Measurements from ENCODE around the gene SLC25A36.
"Not testable (repeated sequence)": the region's sequence is repeated elsewhere in the genome, so short reads cannot be mapped to it uniquely, and the experiment has no call there.

The SLC25A36 gene

GRCh38 chr3:140954576-140954975 is 12.9 kb downstream of the SLC25A36 start:
- Histone ChIP-seq H3K36me3 (ENCODE audit: control insufficient read depth in 4 of 4, insufficient read depth in 4 of 4, low read length in 3 of 4) (peaks cover 0 to 6% (median 4%) of the 10 kb centered on the region in 4 experiments), H3K4me1 (ENCODE audit: control extremely low read depth in 1 of 4, control insufficient read depth in 4 of 4, insufficient read depth in 4 of 4, low read length in 3 of 4) (peaks cover 0 to 12% (median 7%) of the 10 kb centered on the region in 4 experiments), H3K4me3 (ENCODE audit: control insufficient read depth in 1 of 7, extremely low read depth in 1 of 7, insufficient read depth in 4 of 7, low read depth in 2 of 7, low read length in 6 of 7) (no peak overlapping the region), H3K9me3 (ENCODE audit: control extremely low read depth in 1 of 5, control insufficient read depth in 4 of 5, insufficient read depth in 2 of 5, low read depth in 1 of 5, low read length in 4 of 5) (no peaks in the 10 kb centered on the region), H3K27ac (ENCODE audit: insufficient read depth in 1 of 2, low read depth in 1 of 2, low read length in 2 of 2, poor library complexity in 1 of 2, severe bottlenecking in 2 of 2) (no peak overlapping the region), H3K27me3 (replicated peaks in 2 of 5; ENCODE audit: control insufficient read depth in 4 of 5, insufficient read depth in 5 of 5, low read length in 4 of 5) (no peaks in the 10 kb centered on the region)
- ChIA-PET POLR2A (no interaction called here), CTCF (interaction anchor here (1.0 kb wide), 1 partner anchor 17 kb away, joined by 5 read pairs; no protein-coding TSS in a partner anchor)
- DNase-seq, result no peak
- WGBS (ENCODE audit: insufficient coverage), result no CpG with 5 or more reads among the region's 2 CpGs

- Histone ChIP-seq H3K27ac (ENCODE audit: insufficient read depth in 1 of 2, low read depth in 1 of 2, low read length in 2 of 2, poor library complexity in 1 of 2, severe bottlenecking in 2 of 2) (no peak overlapping the region), H3K27me3 (replicated peaks in 2 of 5; ENCODE audit: control insufficient read depth in 4 of 5, insufficient read depth in 5 of 5, low read length in 4 of 5) (no peaks in the 10 kb centered on the region), H3K4me1 (ENCODE audit: control extremely low read depth in 1 of 4, control insufficient read depth in 4 of 4, insufficient read depth in 4 of 4, low read length in 3 of 4) (peaks cover 0 to 12% (median 7%) of the 10 kb centered on the region in 4 experiments), H3K4me3 (ENCODE audit: control insufficient read depth in 1 of 7, extremely low read depth in 1 of 7, insufficient read depth in 4 of 7, low read depth in 2 of 7, low read length in 6 of 7) (no peak overlapping the region), H3K9me3 (ENCODE audit: control extremely low read depth in 1 of 5, control insufficient read depth in 4 of 5, insufficient read depth in 2 of 5, low read depth in 1 of 5, low read length in 4 of 5) (no peaks in the 10 kb centered on the region), H3K36me3 (ENCODE audit: control insufficient read depth in 4 of 4, insufficient read depth in 4 of 4, low read length in 3 of 4) (peaks cover 5 to 13% (median 8%) of the 10 kb centered on the region in 4 experiments)
- POLR2A ChIA-PET, result interaction anchor here (0.6 kb wide), 1 partner anchor 1553 kb away, joined by 5 read pairs; no protein-coding TSS in a partner anchor
- no CpG with 5 or more reads among the region's 3 CpGs for WGBS (ENCODE audit: insufficient coverage)
- DNase-seq, result no peak
- CTCF ChIA-PET, result interaction anchor here (1.3 kb wide), 1 partner anchor 43 kb away, joined by 3 read pairs; no protein-coding TSS in a partner anchor
These were observed 14.0 kb downstream of the SLC25A36 start for GRCh38 chr3:140955645-140956044.

- Histone ChIP-seq H3K4me3 (ENCODE audit: control insufficient read depth in 1 of 7, extremely low read depth in 1 of 7, insufficient read depth in 4 of 7, low read depth in 2 of 7, low read length in 6 of 7) (no peak overlapping the region), H3K9me3 (ENCODE audit: control extremely low read depth in 1 of 5, control insufficient read depth in 4 of 5, insufficient read depth in 2 of 5, low read depth in 1 of 5, low read length in 4 of 5) (no peaks in the 10 kb centered on the region), H3K27me3 (replicated peaks in 2 of 5; ENCODE audit: control insufficient read depth in 4 of 5, insufficient read depth in 5 of 5, low read length in 4 of 5) (no peaks in the 10 kb centered on the region), H3K36me3 (ENCODE audit: control insufficient read depth in 4 of 4, insufficient read depth in 4 of 4, low read length in 3 of 4) (peaks cover 5 to 13% (median 11%) of the 10 kb centered on the region in 4 experiments), H3K4me1 (ENCODE audit: control extremely low read depth in 1 of 4, control insufficient read depth in 4 of 4, insufficient read depth in 4 of 4, low read length in 3 of 4) (peaks cover 0 to 12% (median 5%) of the 10 kb centered on the region in 4 experiments), H3K27ac (ENCODE audit: insufficient read depth in 1 of 2, low read depth in 1 of 2, low read length in 2 of 2, poor library complexity in 1 of 2, severe bottlenecking in 2 of 2) (no peak overlapping the region)
- no peak for DNase-seq
- WGBS (ENCODE audit: insufficient coverage), result 100% methylated on average over 2 of the region's 5 CpGs
- ChIA-PET POLR2A (interaction anchor here (0.6 kb wide), 1 partner anchor 1553 kb away, joined by 5 read pairs; no protein-coding TSS in a partner anchor), CTCF (interaction anchor here (1.0 to 1.3 kb wide), 4 partner anchors 16 to 57 kb away, joined by 3 to 4 read pairs (median 3); no protein-coding TSS in a partner anchor)
These were observed 14.6 kb downstream of the SLC25A36 start for GRCh38 chr3:140956058-140956835.

GRCh38 chr3:140972833-140973232 is 31.2 kb downstream of the SLC25A36 start:
- ChIA-PET POLR2A (no interaction called here), CTCF (interaction anchor here (2.3 to 3.2 kb wide), 2 partner anchors 50 to 75 kb away, joined by 11 to 12 read pairs; no protein-coding TSS in a partner anchor)
- no peaks in the 10 kb centered on the region for H3K4me1 ChIP-seq (ENCODE audit: control extremely low read depth in 1 of 4, control insufficient read depth in 4 of 4, insufficient read depth in 4 of 4, low read length in 3 of 4)
- H3K27ac ChIP-seq (ENCODE audit: insufficient read depth in 1 of 2, low read depth in 1 of 2, low read length in 2 of 2, poor library complexity in 1 of 2, severe bottlenecking in 2 of 2), result no peak overlapping the region
- peaks cover 3 to 34% (median 17%) of the 10 kb centered on the region in 4 experiments for H3K36me3 ChIP-seq (ENCODE audit: control insufficient read depth in 4 of 4, insufficient read depth in 4 of 4, low read length in 3 of 4)
- H3K9me3 ChIP-seq (ENCODE audit: control extremely low read depth in 1 of 5, control insufficient read depth in 4 of 5, insufficient read depth in 2 of 5, low read depth in 1 of 5, low read length in 4 of 5), result no peaks in the 10 kb centered on the region
- no peak overlapping the region for H3K4me3 ChIP-seq (ENCODE audit: control insufficient read depth in 1 of 7, extremely low read depth in 1 of 7, insufficient read depth in 4 of 7, low read depth in 2 of 7, low read length in 6 of 7)
- DNase-seq, result peak; percentile 10 to 53 (median 46)
- H3K27me3 ChIP-seq (replicated peaks in 2 of 5; ENCODE audit: control insufficient read depth in 4 of 5, insufficient read depth in 5 of 5, low read length in 4 of 5), result no peaks in the 10 kb centered on the region

GRCh38 chr3:140974900-140975299 is 33.3 kb downstream of the SLC25A36 start:
- CTCF ChIA-PET, result interaction anchor here (0.6 to 3.2 kb wide), 6 partner anchors 26 to 1844 kb away, joined by 3 to 12 read pairs (median 4); no protein-coding TSS in a partner anchor
- H3K36me3 ChIP-seq (ENCODE audit: control insufficient read depth in 4 of 4, insufficient read depth in 4 of 4, low read length in 3 of 4), result peaks cover 8 to 39% (median 17%) of the 10 kb centered on the region in 4 experiments

GRCh38 chr3:140980663-140981062 is 39.0 kb downstream of the SLC25A36 start:
- DNase-seq, result no peak
- H3K4me3 ChIP-seq (ENCODE audit: control insufficient read depth in 1 of 7, extremely low read depth in 1 of 7, insufficient read depth in 4 of 7, low read depth in 2 of 7, low read length in 6 of 7), result no peak overlapping the region
- H3K27me3 ChIP-seq (replicated peaks in 2 of 5; ENCODE audit: control insufficient read depth in 4 of 5, insufficient read depth in 5 of 5, low read length in 4 of 5), result no peaks in the 10 kb centered on the region
- peaks cover 4 to 17% (median 11%) of the 10 kb centered on the region in 4 experiments for H3K36me3 ChIP-seq (ENCODE audit: control insufficient read depth in 4 of 4, insufficient read depth in 4 of 4, low read length in 3 of 4)
- H3K4me1 ChIP-seq (ENCODE audit: control extremely low read depth in 1 of 4, control insufficient read depth in 4 of 4, insufficient read depth in 4 of 4, low read length in 3 of 4), result no peaks in the 10 kb centered on the region
- ChIA-PET CTCF (no interaction called here), POLR2A (no interaction called here)
- WGBS (ENCODE audit: insufficient coverage), result no CpG with 5 or more reads among the region's 4 CpGs
- peaks cover 0 to 9% (median 2%) of the 10 kb centered on the region in 5 experiments for H3K9me3 ChIP-seq (ENCODE audit: control extremely low read depth in 1 of 5, control insufficient read depth in 4 of 5, insufficient read depth in 2 of 5, low read depth in 1 of 5, low read length in 4 of 5)
- no peak overlapping the region for H3K27ac ChIP-seq (ENCODE audit: insufficient read depth in 1 of 2, low read depth in 1 of 2, low read length in 2 of 2, poor library complexity in 1 of 2, severe bottlenecking in 2 of 2)

More at GRCh38 chr3:140974900-140975299, 33.3 kb downstream of the SLC25A36 start:
- H3K4me3 ChIP-seq (ENCODE audit: control insufficient read depth in 1 of 7, extremely low read depth in 1 of 7, insufficient read depth in 4 of 7, low read depth in 2 of 7, low read length in 6 of 7), result no peak overlapping the region
- H3K27me3 ChIP-seq (replicated peaks in 2 of 5; ENCODE audit: control insufficient read depth in 4 of 5, insufficient read depth in 5 of 5, low read length in 4 of 5), result no peaks in the 10 kb centered on the region
- no peaks in the 10 kb centered on the region for H3K9me3 ChIP-seq (ENCODE audit: control extremely low read depth in 1 of 5, control insufficient read depth in 4 of 5, insufficient read depth in 2 of 5, low read depth in 1 of 5, low read length in 4 of 5)
- no peaks in the 10 kb centered on the region for H3K4me1 ChIP-seq (ENCODE audit: control extremely low read depth in 1 of 4, control insufficient read depth in 4 of 4, insufficient read depth in 4 of 4, low read length in 3 of 4)
- H3K27ac ChIP-seq (ENCODE audit: insufficient read depth in 1 of 2, low read depth in 1 of 2, low read length in 2 of 2, poor library complexity in 1 of 2, severe bottlenecking in 2 of 2), result no peak overlapping the region
- DNase-seq, result peak in 1 of 3 donors; percentile 14
- POLR2A ChIA-PET, result no interaction called here

- WGBS (ENCODE audit: insufficient coverage), result 95% methylated on average over 4 of the region's 5 CpGs
- peaks cover 0 to 18% (median 4%) of the 10 kb centered on the region in 5 experiments for H3K9me3 ChIP-seq (ENCODE audit: control extremely low read depth in 1 of 5, control insufficient read depth in 4 of 5, insufficient read depth in 2 of 5, low read depth in 1 of 5, low read length in 4 of 5)
- POLR2A ChIA-PET; DNase-seq; H3K27me3 ChIP-seq (replicated peaks in 2 of 5; ENCODE audit: control insufficient read depth in 4 of 5, insufficient read depth in 5 of 5, low read length in 4 of 5); H3K4me1 ChIP-seq (ENCODE audit: control extremely low read depth in 1 of 4, control insufficient read depth in 4 of 4, insufficient read depth in 4 of 4, low read length in 3 of 4); H3K27ac ChIP-seq (ENCODE audit: insufficient read depth in 1 of 2, low read depth in 1 of 2, low read length in 2 of 2, poor library complexity in 1 of 2, severe bottlenecking in 2 of 2); CTCF ChIA-PET; H3K36me3 ChIP-seq (ENCODE audit: control insufficient read depth in 4 of 4, insufficient read depth in 4 of 4, low read length in 3 of 4); H3K4me3 ChIP-seq (ENCODE audit: control insufficient read depth in 1 of 7, extremely low read depth in 1 of 7, insufficient read depth in 4 of 7, low read depth in 2 of 7, low read length in 6 of 7): not testable (repeated sequence)
These were observed 46.2 kb downstream of the SLC25A36 start for GRCh38 chr3:140987792-140988191.
